Tongue (tissue), 2 donors: ENCODE measurements around the gene NR2C2AP. TPM values are rescaled to one million over a fixed set of nuclear protein-coding genes. Genes with fewer than 3 reads are reported as not detected.
A peak's percentile ranks its signal among the peaks of the same experiment; 100 is the strongest.

ENCODE experiments used
- DNase-seq: peaks from one replicate; pipeline ENCODE4 v3.0.0-alpha.2; 2015
- total RNA-seq: library from RNA; depleted of rRNA; stranded (reverse); fragments of >200 nt; gene quantifications from one replicate; pipeline ENCODE4 v1.2.3, GENCODE V29; 2014

Gene NR2C2AP
- total RNA-seq, 1 donor from 2014 or later, result 6.8 TPM

- peak; percentile 85 for DNase-seq
Measured at GRCh38 chr19:19214892-19215291, 11.7 kb upstream of the NR2C2AP start.

- no peak for DNase-seq
Measured at GRCh38 chr19:19214159-19214490, 10.9 kb upstream of the NR2C2AP start.

GRCh38 chr19:19213426-19214158, 10.4 kb upstream of the NR2C2AP start:
- no peak for DNase-seq

- DNase-seq, result no peak
Measured at GRCh38 chr19:19212916-19213315, 9.7 kb upstream of the NR2C2AP start.

GRCh38 chr19:19211499-19212420, 8.5 kb upstream of the NR2C2AP start, which contains the start of gene NCAN:
NCAN (plus strand) TSS chr19:19211958; CDS start chr19:19216954, 4,996 bp downstream.
- no peak for DNase-seq

GRCh38 chr19:19209372-19209771, 6.2 kb upstream of the NR2C2AP start:
- DNase-seq, result no peak

- DNase-seq, result no peak
Measured at GRCh38 chr19:19207637-19208572, 4.7 kb upstream of the NR2C2AP start.

GRCh38 chr19:19206938-19207337, 3.7 kb upstream of the NR2C2AP start:
- no peak for DNase-seq

- no peak for DNase-seq
Measured at GRCh38 chr19:19205416-19206410, 2.5 kb upstream of the NR2C2AP start.

- DNase-seq, result no peak
Measured at GRCh38 chr19:19204181-19204580, 967 bp upstream of the NR2C2AP start.

GRCh38 chr19:19202707-19203011, 555 bp downstream of the NR2C2AP start:
- no peak for DNase-seq

GRCh38 chr19:19201697-19202630, 1.2 kb downstream of the NR2C2AP start:
- DNase-seq, result no peak

GRCh38 chr19:19193926-19194325, 9.3 kb downstream of the NR2C2AP start:
- DNase-seq, result no peak

- DNase-seq, result no peak
Measured at GRCh38 chr19:19192910-19193423, 10.2 kb downstream of the NR2C2AP start.

- peak; percentile 100 for DNase-seq
Measured at GRCh38 chr19:19192078-19192882, 10.9 kb downstream of the NR2C2AP start, which contains the start of the genes BORCS8 and RFXANK. BORCS8 (minus strand) TSS chr19:19192152; CDS start chr19:19192117, 35 bp downstream. RFXANK (plus strand) TSS chr19:19192258; CDS start chr19:19193947, 1,689 bp downstream.

GRCh38 chr19:19191768-19192077, 11.5 kb downstream of the NR2C2AP start:
- no peak for DNase-seq

- no peak for DNase-seq
Measured at GRCh38 chr19:19186742-19187141, 16.5 kb downstream of the NR2C2AP start.

GRCh38 chr19:19185853-19186740, 17.1 kb downstream of the NR2C2AP start:
- DNase-seq, result peak; percentile 30
